B cell (primary cell): ENCODE results near the gene KRTDAP. TPM values are rescaled to one million over a fixed set of nuclear protein-coding genes. Genes with fewer than 3 reads are reported as not detected.

Experiments used
- ATAC-seq: fragments of 200-7000 bp; cut with Tn5 transposase; one replicate; pipeline ENCODE4 v1.10.0; 2021; ENCODE audit warnings: low read depth, mild to moderate bottlenecking, moderate number of reproducible peaks, moderate library complexity
- CTCF ChIA-PET: fragments of 350-600 bp; sonication (Branson Sonifier 250); formaldehyde crosslinking; loops from one replicate; lab custom pipeline; 2021; ENCODE audit warnings: antibody characterized with exemption, inconsistent platforms; lab: Charles Lee
- POLR2A ChIA-PET: fragments of 350-600 bp; sonication (Branson Sonifier 250); formaldehyde crosslinking; loops from one replicate; lab custom pipeline; 2021; ENCODE audit warnings: antibody characterized with exemption; lab: Charles Lee
- DNase-seq: peaks from one replicate; pipeline ENCODE4 v3.0.0; 2013
- H2AFZ ChIP-seq: 2 replicates; pipeline ENCODE4 v1.6.1; 2012; ENCODE audit warnings: mild to moderate bottlenecking, low read depth, low read length; ENCODE audit not compliant: insufficient read depth, poor library complexity, severe bottlenecking
- H3K27ac ChIP-seq, 2 donors: 1 replicate in 1 of 2; 2 replicates in 1 of 2; pipeline ENCODE4 v1.5.1; 2012 to 2013; ENCODE audit warnings: low read length in 2 of 2, mild to moderate bottlenecking in 2 of 2, moderate library complexity in 1 of 2
- H3K27me3 ChIP-seq, 4 experiments: fragments of 200-600 bp in 1 of 4; sonication (generic) in 1 of 4; replicated peaks in 1 of 4; 1 replicate in 2 of 4; 2 replicates in 2 of 4; pipeline versions ENCODE4 v1.6.1 to v1.7.0; 2013 to 2016; ENCODE audit warnings: low read length in 3 of 4, mild to moderate bottlenecking in 2 of 4, mixed read lengths in 1 of 4, moderate library complexity in 1 of 4; ENCODE audit not compliant: insufficient read depth in 4 of 4, control insufficient read depth in 3 of 4; ENCODE audit errors: control extremely low read depth in 1 of 4
- H3K36me3 ChIP-seq, 2 experiments: replicated peaks in 1 of 2; 1 replicate in 1 of 2; 2 replicates in 1 of 2; pipeline versions ENCODE4 v1.6.1 to v1.7.1; 2013; ENCODE audit warnings: low read length in 1 of 2; ENCODE audit not compliant: insufficient read depth in 2 of 2, control insufficient read depth in 1 of 2; ENCODE audit errors: control extremely low read depth in 1 of 2, extremely low read depth in 1 of 2
- H3K4me1 ChIP-seq, 2 donors: fragments of 200-600 bp in 1 of 2; sonication (generic) in 1 of 2; 1 replicate in 1 of 2; 2 replicates in 1 of 2; pipeline versions ENCODE4 v1.5.1 to v1.6.1; 2013 to 2017; ENCODE audit warnings: low read length in 2 of 2; ENCODE audit not compliant: control insufficient read depth in 2 of 2, insufficient read depth in 2 of 2
- H3K4me2 ChIP-seq: replicated peaks from 2 replicates; pipeline ENCODE3; 2012; ENCODE audit warnings: mild to moderate bottlenecking, low read depth, low read length; ENCODE audit not compliant: poor library complexity, severe bottlenecking
- H3K4me3 ChIP-seq, 5 experiments: fragments of 200-600 bp in 1 of 5; sonication (generic) in 1 of 5; 1 replicate in 3 of 5; 2 replicates in 2 of 5; pipeline versions ENCODE4 v1.5.1 to v1.7.0; 2011 to 2016; ENCODE audit warnings: low read length in 4 of 5, mild to moderate bottlenecking in 4 of 5, low read depth in 2 of 5, control low read depth in 1 of 5, moderate library complexity in 1 of 5; ENCODE audit not compliant: insufficient read depth in 1 of 5; ENCODE audit errors: control extremely low read depth in 1 of 5, extremely low read depth in 1 of 5
- H3K79me2 ChIP-seq: fragments of 200-600 bp; sonication (generic); one replicate; pipeline ENCODE4 v1.6.0; 2016; ENCODE audit warnings: low read length; ENCODE audit not compliant: control insufficient read depth, insufficient read depth
- H3K9ac ChIP-seq: fragments of 200-600 bp; sonication (generic); 2 replicates; pipeline ENCODE4 v1.6.1; 2017; ENCODE audit warnings: mild to moderate bottlenecking, low read length, moderate library complexity
- H3K9me3 ChIP-seq, 3 donors: one replicate each; pipeline versions ENCODE4 v1.6.1 to v1.7.1; 2013; ENCODE audit warnings: low read length in 2 of 3; ENCODE audit not compliant: control insufficient read depth in 2 of 3, insufficient read depth in 1 of 3; ENCODE audit errors: control extremely low read depth in 1 of 3
- H4K20me1 ChIP-seq: 2 replicates; pipeline ENCODE4 v1.6.0; 2012; ENCODE audit warnings: mild to moderate bottlenecking, low read length; ENCODE audit not compliant: insufficient read depth, control insufficient read depth, poor library complexity, severe bottlenecking
- H3K27ac Mint-ChIP-seq: one replicate; pipeline ENCODE4 v1.8.0; 2021; ENCODE audit warnings: mixed read lengths
- H3K27me3 Mint-ChIP-seq: one replicate; pipeline ENCODE4 v1.8.0; 2021; ENCODE audit warnings: mixed read lengths
- H3K4me1 Mint-ChIP-seq: one replicate; pipeline ENCODE4 v1.8.0; 2021; ENCODE audit warnings: mixed read lengths
- H3K4me3 Mint-ChIP-seq: one replicate; pipeline ENCODE4 v1.8.0; 2021; ENCODE audit warnings: mixed read lengths
- H3K9me3 Mint-ChIP-seq: one replicate; pipeline ENCODE4 v1.8.0; 2022; ENCODE audit warnings: mixed read lengths; ENCODE audit not compliant: insufficient read depth
- EZH2 ChIP-seq: IDR thresholded peaks from 2 replicates; pipeline ENCODE4 v1.6.1; 2012; ENCODE audit warnings: borderline replicate concordance, low read depth, mild to moderate bottlenecking, moderate library complexity, low read length; ENCODE audit not compliant: insufficient read depth, poor library complexity, severe bottlenecking
- WGBS: methylation state at CpG from one replicate; pipeline ENCODE4 v1.1.5; 2013; ENCODE audit warnings: missing lambda C conversion rate; ENCODE audit not compliant: insufficient coverage; 5-methylcytosine and 5-hydroxymethylcytosine counted together
- intact Hi-C: fragments of 100-400 bp; cut with micrococcal nuclease; formaldehyde crosslinking; loops from one replicate; pipeline ENCODE4 v1.10.0; 2022
- polyA plus RNA-seq: library from polyadenylated mRNA; depleted of rRNA; stranded (reverse); fragments of >200 nt; gene quantifications from 2 replicates; pipeline ENCODE4 v1.2.3, GENCODE V29; 2012
- total RNA-seq, 2 donors: library from RNA; stranded (reverse); fragments of 120-200 nt in 1 of 2; gene quantifications; 1 replicate in 1 of 2; 2 replicates in 1 of 2; pipeline versions ENCODE4 v1.2.3 to v1.2.4, GENCODE V29; 2013 to 2022
- TF ChIP-seq, protein P1 (sequence below): fragments of 200-600 bp; IDR thresholded peaks from one replicate; pipeline ENCODE4 v1.8.0; 2022; ENCODE audit warnings: antibody characterized with exemption, mild to moderate bottlenecking

KRTDAP gene
- total and polyA plus RNA-seq, 2 donors (not counting 1 experiment from before 2014, with no cell fraction given): not detected

DNA sequence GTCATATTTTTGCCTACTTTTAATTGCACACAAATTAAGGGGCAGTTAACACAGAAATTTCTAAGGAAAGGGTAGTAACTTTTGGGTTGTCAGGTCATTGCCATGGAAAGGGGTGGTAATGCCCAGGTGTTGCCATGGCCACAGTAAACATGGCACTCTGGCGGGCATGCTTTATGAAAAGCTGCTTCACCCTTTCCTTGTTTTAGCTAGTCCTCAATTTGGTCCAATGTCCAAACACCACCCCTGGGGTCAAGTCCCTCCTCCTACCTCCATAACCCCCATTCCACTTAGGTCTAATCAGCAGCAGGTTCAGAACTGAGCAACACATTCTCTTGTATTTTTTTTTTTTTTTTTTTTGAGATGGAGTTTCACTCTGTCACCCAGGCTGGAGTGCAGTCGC lies 35.6 kb downstream of the KRTDAP start:
- intact Hi-C loops: no loop called here
- no peak overlapping the region for H3K4me3 ChIP-seq
- Mint-ChIP-seq H3K4me1 (peaks cover 54% of the 10 kb centered on the region), H3K9me3 (no peaks in the 10 kb centered on the region), H3K27ac (no peak overlapping the region), H3K4me3 (no peak overlapping the region), H3K27me3 (no peaks in the 10 kb centered on the region)
- TF ChIP-seq, protein P1, sequence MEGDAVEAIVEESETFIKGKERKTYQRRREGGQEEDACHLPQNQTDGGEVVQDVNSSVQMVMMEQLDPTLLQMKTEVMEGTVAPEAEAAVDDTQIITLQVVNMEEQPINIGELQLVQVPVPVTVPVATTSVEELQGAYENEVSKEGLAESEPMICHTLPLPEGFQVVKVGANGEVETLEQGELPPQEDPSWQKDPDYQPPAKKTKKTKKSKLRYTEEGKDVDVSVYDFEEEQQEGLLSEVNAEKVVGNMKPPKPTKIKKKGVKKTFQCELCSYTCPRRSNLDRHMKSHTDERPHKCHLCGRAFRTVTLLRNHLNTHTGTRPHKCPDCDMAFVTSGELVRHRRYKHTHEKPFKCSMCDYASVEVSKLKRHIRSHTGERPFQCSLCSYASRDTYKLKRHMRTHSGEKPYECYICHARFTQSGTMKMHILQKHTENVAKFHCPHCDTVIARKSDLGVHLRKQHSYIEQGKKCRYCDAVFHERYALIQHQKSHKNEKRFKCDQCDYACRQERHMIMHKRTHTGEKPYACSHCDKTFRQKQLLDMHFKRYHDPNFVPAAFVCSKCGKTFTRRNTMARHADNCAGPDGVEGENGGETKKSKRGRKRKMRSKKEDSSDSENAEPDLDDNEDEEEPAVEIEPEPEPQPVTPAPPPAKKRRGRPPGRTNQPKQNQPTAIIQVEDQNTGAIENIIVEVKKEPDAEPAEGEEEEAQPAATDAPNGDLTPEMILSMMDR: no peak
- no peak for TF ChIP-seq EZH2
- H3K4me2 ChIP-seq: no peak overlapping the region
- CTCF ChIA-PET: interaction anchor here (0.7 to 0.8 kb wide), 2 partner anchors 18 to 190 kb away, joined by 3 to 5 read pairs; no protein-coding TSS in a partner anchor
- H3K9ac ChIP-seq: no peak overlapping the region
- H2AFZ ChIP-seq: no peak overlapping the region
- H3K27me3 ChIP-seq: no peaks in the 10 kb centered on the region
- DNase-seq (no peak), ATAC-seq (no peak)
- no peaks in the 10 kb centered on the region for H3K9me3 ChIP-seq
- no peaks in the 10 kb centered on the region for H4K20me1 ChIP-seq
- H3K36me3 ChIP-seq: no peaks in the 10 kb centered on the region
- H3K4me1 ChIP-seq: peaks cover 46 to 51% of the 10 kb centered on the region in 2 donors
- POLR2A ChIA-PET: interaction anchor here (0.6 to 0.7 kb wide), 2 partner anchors 154 to 455 kb away, joined by 6 to 7 read pairs; partner anchors contain the start of gene GRAMD1A
- WGBS: 100% methylated on average over 1 of the region's 2 CpGs
- no peak overlapping the region for H3K27ac ChIP-seq
- no peaks in the 10 kb centered on the region for H3K79me2 ChIP-seq

DNA sequence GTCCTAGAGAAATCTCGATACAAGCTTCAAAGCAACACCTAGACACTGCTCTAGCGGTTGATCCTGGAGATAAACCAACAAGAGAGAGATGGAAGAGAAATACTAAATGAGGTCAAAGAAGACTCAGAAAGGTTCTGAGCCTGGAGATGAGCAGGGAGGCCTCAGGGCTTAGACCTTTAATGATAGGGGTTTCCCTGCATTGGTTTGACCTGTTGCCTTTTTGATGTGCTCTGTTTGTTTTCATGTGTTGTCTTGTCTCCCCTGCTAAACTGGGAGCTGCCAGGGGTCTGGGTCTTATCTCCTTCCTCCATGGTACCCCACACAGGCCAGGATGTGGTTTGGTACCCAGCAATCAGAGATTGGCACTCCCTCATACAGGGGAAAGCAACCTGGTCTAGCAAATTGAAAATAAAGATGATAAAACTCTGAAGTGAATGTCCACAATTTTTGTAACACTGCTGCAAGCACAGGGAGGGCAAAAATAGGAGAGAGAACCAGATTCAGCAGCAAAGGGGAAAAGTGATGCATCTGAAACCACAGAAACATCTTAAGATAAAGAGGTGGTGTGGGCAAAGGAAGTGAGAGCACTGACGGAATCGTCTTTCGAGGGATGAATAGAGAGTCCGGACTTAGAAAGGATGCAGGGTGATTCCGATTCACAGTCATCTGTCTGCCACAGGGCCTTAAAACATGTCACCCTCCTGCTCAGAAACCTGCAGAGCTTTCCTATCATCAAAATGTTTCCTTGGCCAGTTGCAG lies 38.7 kb downstream of the KRTDAP start:
- ChIA-PET CTCF (interaction anchor here (0.7 to 2.2 kb wide), 4 partner anchors 17 to 131 kb away, joined by 3 to 7 read pairs (median 6); no protein-coding TSS in a partner anchor), POLR2A (no interaction called here)
- WGBS: 46% methylated on average over 4 of the region's 7 CpGs
- Histone ChIP-seq H3K4me2 (no peak overlapping the region), H3K4me3 (peak overlapping the region in 1 of 5 experiments; percentile 36), H3K27ac (no peak overlapping the region), H3K4me1 (peaks cover 30 to 37% of the 10 kb centered on the region in 2 donors), H3K9me3 (no peaks in the 10 kb centered on the region), H4K20me1 (no peaks in the 10 kb centered on the region), H2AFZ (no peak overlapping the region), H3K36me3 (no peaks in the 10 kb centered on the region), H3K9ac (no peak overlapping the region), H3K79me2 (no peaks in the 10 kb centered on the region), H3K27me3 (no peaks in the 10 kb centered on the region)
- no peak for ATAC-seq
- TF ChIP-seq EZH2: no peak
- TF ChIP-seq, protein P1: no peak
- Mint-ChIP-seq H3K27ac (no peak overlapping the region), H3K27me3 (peaks cover 10% of the 10 kb centered on the region), H3K4me3 (no peak overlapping the region), H3K9me3 (no peaks in the 10 kb centered on the region), H3K4me1 (peaks cover 49% of the 10 kb centered on the region)
- intact Hi-C loops: no loop called here
- DNase-seq: no peak
